ENCODE data around the gene ATL2.

The ATL2 gene

DNA sequence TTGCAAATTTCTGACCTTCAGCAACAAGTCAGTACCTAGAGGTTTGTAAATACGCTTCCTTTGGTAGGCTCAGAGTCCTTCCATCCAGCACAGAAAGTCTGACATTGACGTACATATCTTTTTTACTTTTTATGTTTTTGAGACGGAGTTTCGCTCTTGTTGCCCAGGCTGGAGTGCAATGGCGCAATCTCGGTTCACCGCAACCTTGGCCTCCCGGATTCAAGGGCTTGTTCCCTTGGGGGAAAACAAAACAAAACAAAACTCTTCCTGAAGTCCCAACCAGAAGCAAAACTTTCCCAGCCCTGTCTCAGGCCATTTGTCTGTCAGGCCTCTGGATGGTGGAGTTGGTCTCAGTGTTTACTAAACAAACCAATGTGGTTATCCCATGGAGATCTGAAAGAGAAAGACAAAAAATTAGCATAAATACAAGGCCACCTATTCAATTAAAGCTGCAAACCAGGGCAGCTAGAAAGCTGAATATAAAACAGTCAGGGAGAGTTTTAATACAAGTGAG is 29.6 kb upstream of the ATL2 start:
- no peak for DNase-seq (ENCODE audit: low read depth)
- H3K4me3 ChIP-seq (ENCODE audit: low read length), result no peak overlapping the region
- TF ChIP-seq, protein P1, sequence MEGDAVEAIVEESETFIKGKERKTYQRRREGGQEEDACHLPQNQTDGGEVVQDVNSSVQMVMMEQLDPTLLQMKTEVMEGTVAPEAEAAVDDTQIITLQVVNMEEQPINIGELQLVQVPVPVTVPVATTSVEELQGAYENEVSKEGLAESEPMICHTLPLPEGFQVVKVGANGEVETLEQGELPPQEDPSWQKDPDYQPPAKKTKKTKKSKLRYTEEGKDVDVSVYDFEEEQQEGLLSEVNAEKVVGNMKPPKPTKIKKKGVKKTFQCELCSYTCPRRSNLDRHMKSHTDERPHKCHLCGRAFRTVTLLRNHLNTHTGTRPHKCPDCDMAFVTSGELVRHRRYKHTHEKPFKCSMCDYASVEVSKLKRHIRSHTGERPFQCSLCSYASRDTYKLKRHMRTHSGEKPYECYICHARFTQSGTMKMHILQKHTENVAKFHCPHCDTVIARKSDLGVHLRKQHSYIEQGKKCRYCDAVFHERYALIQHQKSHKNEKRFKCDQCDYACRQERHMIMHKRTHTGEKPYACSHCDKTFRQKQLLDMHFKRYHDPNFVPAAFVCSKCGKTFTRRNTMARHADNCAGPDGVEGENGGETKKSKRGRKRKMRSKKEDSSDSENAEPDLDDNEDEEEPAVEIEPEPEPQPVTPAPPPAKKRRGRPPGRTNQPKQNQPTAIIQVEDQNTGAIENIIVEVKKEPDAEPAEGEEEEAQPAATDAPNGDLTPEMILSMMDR (IDR thresholded peaks at IDR 0.05; ENCODE audit: insufficient read depth, low read depth, low read length, missing control alignments), result no peak

DNA sequence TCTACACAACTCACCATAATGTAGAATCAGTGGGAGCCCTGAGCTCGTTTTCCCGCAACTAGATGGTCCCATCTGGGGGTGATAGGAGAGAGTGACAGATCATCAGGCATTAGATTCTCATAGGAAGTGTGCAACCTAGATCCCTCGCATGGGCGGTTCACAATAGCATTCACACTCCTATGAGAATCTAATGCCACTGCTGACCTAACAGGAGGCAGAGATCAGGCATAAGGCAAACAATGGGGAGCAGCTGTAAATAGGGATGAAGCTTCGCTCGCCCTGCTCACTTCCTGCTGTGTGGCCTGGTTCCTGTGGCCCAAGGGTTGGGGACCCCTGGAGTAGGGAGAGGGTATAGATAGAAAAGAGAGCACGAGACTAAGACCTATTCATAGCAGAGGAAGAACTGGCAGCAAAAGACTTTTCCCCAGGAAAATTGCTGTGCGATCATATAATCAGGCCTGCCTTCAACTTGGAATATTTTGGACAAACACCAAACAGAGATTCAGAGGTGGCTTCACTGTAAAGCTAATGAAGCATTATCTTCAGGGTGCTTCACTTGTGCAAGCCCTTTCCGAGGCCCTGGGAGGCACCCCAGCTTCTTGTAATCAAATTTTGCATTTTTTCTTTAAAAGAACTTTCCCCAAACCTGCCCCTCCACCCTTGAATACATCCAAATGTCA is 29.0 kb upstream of the ATL2 start:
- H3K4me3 ChIP-seq (ENCODE audit: low read length), result no peak overlapping the region
- DNase-seq (ENCODE audit: low read depth), result no peak
- TF ChIP-seq, protein P1 (IDR thresholded peaks at IDR 0.05; ENCODE audit: insufficient read depth, low read depth, low read length, missing control alignments), result no peak

DNA sequence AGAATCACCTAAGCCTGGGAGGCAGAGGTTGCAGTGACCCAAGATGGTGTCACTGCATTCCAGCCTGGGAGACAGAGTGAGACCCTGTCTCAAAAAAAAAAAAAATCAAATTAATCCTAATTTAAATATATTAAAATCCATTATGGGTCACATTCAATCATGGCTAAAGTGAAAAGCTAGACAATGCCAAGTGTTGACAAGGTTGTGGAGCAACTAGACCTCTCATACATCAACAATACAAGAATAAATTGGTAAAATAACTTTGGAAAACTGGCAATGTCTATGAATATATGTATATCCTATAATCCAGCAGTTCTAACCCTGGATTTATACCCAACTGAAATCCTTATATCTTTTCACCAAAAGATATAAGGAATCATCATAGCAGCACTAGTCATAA is 23.4 kb upstream of the ATL2 start:
- DNase-seq (ENCODE audit: low read depth), result no peak
- H3K4me3 ChIP-seq (ENCODE audit: low read length), result no peak overlapping the region
- TF ChIP-seq, protein P1 (IDR thresholded peaks at IDR 0.05; ENCODE audit: insufficient read depth, low read depth, low read length, missing control alignments), result no peak

DNA sequence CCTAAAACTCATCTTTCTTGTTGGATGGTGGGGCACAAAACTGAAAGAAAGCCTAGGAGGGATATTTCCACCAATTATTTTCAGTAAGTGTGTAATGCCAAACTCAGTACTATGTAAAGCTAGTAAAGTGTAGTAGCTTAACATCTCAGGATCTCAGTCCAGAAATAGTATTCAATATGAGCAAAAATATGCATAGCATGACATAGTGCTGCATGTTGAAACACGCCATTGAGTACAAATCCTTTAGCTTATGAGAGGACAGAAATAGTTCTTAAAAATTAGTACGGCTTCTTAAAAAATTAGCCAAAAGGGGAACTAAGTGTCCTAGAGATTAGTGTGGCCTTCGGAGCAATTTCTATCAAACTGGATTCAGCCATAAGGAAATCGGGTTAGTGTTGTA is 21.7 kb upstream of the ATL2 start:
- TF ChIP-seq, protein P1 (IDR thresholded peaks at IDR 0.05; ENCODE audit: insufficient read depth, low read depth, low read length, missing control alignments), result no peak
- peak overlapping the region; percentile 14 for H3K4me3 ChIP-seq (ENCODE audit: low read length)
- DNase-seq (ENCODE audit: low read depth), result peak; percentile 84

DNA sequence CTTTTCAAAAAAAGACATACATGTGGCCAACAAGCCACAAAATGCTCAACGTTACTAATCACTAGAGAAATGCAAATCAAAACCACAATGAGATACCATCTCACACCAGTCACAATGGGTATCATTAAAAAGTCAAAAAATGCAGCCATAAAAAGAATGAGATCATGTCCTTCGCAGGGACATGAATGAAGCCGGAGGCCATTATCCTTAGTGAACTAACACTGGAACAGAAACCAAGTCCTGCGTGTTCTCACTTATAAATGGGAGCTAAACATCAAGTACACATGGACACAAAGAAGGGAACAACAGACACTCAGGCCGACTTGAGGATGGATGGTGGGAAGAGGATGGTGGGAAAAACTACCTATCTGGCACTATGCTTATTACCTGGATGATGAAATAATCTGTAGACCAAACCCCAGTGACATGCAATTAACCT is 17.8 kb upstream of the ATL2 start:
- peak; percentile 86 for DNase-seq (ENCODE audit: low read depth)
- H3K4me3 ChIP-seq (ENCODE audit: low read length), result no peak overlapping the region
- TF ChIP-seq, protein P1 (IDR thresholded peaks at IDR 0.05; ENCODE audit: insufficient read depth, low read depth, low read length, missing control alignments), result no peak

DNA sequence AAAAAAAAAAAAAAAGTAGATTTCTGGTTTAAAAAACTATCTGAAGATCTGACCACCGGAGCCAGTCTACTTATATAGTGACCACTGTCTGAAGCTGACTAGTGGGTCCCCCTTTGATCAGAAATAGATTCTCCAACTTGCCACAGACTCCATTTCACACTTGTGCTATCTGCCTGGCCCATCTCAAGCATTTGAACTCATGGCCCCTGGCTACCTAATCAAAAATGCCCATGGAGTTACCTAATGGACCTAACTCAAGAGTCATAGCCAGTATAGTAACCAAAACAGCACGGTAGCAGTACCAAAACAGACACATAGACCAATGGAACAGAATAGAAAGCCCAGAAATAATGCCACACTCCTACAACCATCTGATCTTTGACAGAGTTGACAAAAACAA is 17.0 kb upstream of the ATL2 start:
- TF ChIP-seq, protein P1 (IDR thresholded peaks at IDR 0.05; ENCODE audit: insufficient read depth, low read depth, low read length, missing control alignments), result no peak
- no peak for DNase-seq (ENCODE audit: low read depth)
- H3K4me3 ChIP-seq (ENCODE audit: low read length), result no peak overlapping the region

DNA sequence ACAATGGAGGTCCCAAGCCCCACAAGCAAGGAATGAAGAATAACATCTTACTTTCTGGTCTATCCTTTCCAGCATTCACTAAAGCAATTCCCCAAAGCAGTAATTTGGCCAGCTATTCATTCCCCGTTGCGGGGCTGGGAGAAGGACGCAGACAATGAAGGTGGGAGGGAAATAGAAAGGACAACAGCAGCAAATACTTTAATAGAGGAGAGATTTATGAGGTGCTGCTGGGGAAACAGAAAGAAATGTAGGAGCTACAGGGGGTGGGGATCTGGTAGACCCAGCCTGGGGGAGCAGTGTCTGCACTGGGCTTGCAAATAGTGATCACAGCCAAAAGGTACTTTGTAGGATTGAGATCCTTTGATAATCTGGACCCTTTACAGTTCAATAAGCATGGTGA is 13.9 kb upstream of the ATL2 start:
- no peak overlapping the region for H3K4me3 ChIP-seq (ENCODE audit: low read length)
- TF ChIP-seq, protein P1 (IDR thresholded peaks at IDR 0.05; ENCODE audit: insufficient read depth, low read depth, low read length, missing control alignments), result no peak
- DNase-seq (ENCODE audit: low read depth), result no peak
